Activated naive CD4-positive, alpha-beta T cell treated with Interleukin-2 at 50 U/mL for 16 hours (primary cell): ENCODE data around the gene PDXP.
A peak's percentile ranks its signal among the peaks of the same experiment; 100 is the strongest.
"Not testable (repeated sequence)": the region's sequence is repeated elsewhere in the genome, so short reads cannot be mapped to it uniquely, and the experiment has no call there.

Source experiments
- DNase-seq: peaks from one replicate; pipeline ENCODE4 v3.0.0-alpha.2; 2020

PDXP gene, protein sequence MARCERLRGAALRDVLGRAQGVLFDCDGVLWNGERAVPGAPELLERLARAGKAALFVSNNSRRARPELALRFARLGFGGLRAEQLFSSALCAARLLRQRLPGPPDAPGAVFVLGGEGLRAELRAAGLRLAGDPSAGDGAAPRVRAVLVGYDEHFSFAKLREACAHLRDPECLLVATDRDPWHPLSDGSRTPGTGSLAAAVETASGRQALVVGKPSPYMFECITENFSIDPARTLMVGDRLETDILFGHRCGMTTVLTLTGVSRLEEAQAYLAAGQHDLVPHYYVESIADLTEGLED

DNA sequence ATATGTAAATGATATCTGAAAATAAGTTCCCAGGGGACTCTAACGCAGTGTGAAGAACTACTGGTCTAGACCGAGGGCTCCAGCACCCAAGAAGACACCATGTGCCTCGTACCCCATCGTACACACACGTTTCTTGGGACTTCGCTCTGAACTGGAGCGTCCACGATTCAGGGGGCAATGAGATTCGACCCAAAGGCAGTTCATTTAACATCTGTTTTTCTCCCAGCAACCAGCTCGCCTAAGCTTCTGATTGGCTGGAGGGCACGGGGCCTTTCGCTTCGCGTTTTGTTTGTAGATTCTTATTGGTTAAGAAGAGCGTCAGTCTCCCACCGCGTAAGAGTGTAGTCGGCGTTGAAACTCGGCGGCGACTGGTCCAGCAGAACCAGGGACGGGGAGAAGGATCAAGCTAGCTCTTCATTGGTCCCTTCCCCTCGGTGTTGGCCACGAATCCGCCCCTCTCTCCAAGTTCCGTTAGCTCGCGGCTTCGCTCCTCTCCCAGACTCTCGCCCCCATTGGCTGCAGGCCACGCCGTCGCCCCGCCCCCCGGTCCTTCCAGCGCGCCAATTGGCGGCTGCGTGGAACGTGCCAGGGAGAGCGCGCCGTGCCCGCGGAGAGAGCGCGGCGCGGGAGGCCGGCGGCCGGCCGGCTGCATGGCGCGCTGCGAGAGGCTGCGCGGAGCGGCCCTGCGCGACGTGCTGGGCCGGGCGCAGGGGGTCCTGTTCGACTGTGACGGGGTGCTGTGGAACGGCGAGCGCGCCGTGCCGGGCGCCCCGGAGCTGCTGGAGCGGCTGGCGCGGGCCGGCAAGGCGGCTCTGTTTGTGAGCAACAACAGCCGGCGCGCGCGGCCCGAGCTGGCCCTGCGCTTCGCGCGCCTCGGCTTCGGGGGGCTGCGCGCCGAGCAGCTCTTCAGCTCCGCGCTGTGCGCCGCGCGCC lies at the start of gene PDXP:
TSS of gene PDXP (plus strand) at position 591 of the 933 bp plus-strand sequence. CDS start at position 651, 60 bp downstream.
- peak; percentile 99 for DNase-seq

DNA sequence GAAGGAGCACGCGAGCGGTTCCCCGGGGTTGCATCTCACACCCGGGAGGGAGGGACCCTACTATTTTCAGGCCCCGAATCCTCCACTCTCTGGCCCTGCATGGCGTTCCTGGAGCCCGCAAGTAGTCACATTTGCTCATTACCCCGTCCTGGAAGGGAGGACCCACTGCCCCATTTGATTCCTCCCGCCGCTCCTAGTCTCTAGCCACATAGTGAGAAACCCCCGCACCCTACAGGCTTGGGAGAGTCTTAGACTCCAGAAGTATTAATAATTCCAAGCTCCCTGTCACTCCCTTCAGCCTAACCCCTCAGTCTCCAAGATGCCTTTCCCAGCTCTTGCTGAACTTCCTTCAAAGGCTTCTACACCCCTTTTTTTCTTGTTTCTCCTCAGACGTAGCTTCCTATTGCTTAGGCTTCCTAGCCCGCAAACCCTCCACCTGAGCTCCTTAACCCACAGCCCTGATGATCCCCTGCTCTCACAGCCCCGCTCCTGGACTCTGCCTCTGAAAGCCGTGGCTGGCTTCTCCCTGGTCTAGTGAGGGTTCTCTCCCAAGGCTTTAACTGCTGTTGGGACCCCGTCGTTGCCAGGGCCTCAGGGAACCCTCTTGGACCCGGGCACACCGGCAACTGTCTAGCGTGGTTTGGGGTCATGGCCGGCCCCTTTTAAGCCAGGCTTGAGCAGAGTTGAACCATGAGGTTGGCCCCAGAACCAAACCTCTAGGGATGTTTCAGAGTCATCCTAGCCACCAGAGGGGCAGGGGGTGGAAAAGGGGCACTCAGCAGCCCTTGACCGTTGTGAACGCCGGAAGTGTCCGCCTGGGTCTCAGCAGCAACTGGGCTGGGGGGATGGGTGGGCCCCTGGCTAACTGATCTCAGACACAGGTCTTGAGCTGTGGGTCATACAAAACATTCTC lies 49.0 kb upstream of the PDXP start:
- no peak for DNase-seq

DNA sequence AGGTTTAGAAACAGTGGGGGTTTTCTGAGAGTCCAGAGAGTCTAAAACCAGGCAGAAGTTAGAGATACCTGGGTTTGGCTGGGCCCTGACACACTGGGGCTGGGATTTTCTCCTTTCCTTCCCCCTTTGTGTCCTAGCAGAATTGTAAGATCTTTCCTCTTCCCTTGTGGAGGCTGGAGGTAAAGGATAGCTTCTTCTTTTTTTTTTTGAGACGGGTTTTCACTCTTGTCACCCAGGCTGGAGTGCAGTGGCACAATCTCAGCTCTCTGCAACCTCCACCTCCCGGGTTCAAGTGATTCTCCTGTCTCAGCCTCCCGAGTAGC lies 48.4 kb upstream of the PDXP start:
- DNase-seq: not testable (repeated sequence)

DNA sequence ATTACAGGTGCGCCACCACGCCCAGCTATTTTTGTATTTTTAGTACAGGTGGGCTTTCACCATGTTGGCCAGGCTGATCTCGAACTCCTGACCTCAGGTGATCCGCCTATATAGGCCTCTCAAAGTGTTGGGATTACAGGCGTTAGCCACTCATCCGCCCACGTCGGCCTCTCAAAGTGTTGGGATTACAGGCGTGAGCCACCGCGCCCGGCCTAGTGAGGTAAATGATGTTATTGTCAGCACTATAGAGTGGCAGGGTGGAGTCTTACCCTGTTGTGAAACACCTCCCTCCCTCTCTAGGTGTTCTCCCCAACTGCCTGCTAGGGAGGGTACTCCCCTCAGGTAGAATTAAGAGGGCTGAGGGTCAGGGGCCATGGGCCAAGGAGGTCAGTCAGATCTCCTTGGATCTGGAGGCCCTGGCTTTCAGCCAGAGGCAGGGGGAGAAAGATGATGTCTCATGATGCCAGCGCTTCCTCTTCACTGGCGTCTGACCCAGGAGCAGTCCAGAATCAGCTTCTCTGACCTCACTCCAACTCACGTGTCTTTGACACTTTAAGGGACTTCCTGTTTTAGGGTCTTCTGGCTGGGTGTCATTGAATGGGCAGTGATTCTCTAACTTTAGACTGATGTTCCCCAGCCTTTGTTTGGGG lies 47.9 kb upstream of the PDXP start:
- DNase-seq: no peak

DNA sequence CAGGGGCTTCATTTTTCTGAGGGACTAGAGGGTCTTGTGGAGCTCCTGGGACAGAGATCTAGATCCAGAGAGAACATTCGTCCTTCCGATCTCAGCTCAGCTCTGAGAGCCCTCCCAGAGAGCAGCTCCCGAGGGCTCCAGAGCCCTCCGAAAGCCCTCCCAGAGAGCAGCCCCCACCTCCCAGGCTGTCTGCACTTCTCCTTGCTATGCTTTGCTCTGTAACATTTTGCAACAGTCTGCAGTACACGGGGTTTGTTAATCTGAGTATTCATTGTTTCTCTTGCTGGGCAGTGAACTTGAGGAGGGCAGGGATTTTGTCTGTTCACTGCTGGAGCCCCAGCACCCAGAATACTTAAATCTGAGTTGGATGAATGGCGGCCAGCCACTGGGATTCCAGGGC lies 47.3 kb upstream of the PDXP start:
- no peak for DNase-seq

DNA sequence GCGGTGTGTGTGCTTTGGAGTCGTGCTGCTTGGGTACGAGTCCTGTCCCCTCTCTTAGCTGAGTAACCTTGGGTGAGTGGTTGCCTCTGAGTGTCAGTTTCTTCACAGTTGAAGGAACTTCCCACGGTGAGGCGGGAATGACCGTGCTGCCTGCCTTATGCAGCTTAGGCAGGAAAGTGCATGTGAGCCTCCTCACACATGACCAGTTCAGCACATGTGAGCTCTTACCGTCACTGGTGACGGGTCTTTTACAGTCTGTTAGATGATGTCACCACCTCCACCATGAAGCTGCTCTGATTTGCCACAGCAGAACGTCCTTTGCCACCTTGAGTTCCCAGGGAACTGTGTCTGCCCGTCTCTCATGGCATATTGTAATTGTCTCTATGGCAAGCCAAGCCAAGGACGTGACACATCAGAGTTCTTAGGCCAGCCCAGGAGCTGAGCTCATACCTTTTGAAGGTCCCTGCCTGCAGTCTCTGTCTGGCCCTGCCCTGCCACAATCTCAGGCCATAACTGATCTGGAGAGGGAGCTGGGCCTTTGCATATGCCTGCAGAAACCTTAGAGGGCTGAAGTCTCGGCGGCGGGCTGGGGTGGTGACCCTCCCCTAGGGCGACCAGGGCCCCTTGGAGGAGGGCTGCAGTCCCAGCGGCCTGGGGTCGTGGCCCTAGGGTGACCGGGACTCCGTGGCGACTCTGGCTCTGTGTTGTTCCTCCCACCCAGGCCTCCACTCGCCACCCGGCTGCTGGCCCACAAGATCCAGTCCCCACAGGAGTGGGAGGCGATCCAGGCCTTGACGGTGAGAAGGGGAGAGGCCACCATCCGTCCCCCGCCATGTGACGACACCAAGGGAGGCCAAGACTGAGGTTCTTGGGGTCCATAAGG lies 42.1 kb upstream of the PDXP start:
- no peak for DNase-seq

DNA sequence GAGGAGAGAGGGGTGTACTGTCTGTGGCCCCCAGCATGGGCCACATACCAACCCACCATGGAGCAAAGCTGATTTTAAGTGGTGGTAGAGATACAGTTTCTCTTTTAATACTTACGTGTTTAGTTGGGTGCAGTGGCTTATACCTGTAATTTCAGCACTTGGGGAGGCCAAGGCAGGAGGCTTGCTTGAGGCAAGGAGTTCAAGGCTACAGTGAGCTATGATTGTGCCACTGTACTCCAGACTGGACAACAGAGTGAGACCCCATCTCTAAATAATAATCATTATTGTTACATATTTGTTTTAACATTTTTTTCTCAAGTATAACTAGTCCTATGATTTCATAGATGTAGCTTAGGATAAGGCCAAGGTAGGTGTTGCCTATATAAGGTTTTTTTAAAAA lies 41.1 kb upstream of the PDXP start:
- no peak for DNase-seq

DNA sequence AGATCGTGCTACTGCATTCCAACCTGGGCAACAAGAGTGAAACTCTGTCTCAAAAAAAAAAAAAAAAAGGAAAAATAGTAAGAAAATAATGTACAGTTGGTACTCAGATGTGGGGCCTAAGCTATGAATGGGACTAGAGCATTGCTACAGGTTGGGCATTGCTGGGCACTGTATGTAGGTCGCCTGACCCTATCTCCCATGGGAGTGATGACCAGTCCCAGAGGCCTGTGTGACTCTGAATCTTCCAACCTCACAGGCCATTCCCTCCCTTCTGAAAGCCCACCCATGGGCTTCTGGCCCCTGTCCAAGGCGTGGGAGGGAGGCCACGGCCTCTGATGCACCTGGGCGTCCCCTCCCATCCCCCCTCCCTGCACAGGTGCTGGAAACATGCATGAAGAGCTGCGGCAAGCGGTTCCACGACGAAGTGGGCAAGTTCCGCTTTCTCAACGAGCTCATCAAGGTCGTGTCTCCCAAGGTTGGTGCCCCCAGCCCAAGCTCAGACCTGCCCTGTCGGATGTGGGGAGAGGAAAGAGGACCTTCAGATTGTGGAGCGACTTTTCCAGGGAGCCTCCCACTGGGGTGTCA lies 40.4 kb upstream of the PDXP start:
- DNase-seq: no peak

DNA sequence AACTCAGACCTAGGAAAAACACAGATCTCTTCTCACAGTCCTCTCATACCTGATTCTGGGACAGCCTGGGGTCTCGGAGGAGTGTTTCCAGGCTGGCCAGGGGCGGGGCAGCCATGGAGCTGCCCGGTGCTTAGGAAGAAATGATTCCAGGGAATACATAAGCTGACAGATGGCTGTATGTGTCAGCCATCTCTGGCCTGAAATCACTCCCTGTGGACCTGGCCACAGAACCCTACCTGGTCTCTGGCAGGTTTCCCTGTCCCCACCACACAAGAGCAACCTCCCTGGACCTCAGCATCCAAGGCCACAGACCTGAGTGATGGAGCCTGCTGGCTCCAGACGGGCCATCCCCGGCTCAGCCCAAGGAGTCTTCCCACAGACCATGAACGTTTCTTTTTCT lies 39.8 kb upstream of the PDXP start:
- DNase-seq: no peak

DNA sequence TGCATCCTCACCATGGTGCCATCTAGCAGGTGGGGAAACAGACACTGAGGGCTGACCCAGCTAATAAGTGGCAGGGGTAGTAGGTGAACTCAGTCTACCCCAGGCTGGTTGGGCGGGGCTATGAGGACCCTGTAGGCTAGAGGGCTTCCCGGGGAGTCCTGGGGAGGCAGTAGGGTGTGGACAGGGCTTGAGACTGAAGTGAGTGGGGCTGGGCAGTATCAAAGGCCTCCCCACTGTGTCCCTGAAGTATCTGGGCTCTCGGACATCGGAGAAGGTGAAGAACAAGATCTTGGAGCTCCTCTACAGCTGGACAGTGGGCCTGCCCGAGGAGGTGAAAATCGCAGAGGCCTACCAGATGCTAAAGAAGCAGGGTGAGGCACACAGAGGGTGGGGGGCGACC lies 38.5 kb upstream of the PDXP start:
- no peak for DNase-seq

DNA sequence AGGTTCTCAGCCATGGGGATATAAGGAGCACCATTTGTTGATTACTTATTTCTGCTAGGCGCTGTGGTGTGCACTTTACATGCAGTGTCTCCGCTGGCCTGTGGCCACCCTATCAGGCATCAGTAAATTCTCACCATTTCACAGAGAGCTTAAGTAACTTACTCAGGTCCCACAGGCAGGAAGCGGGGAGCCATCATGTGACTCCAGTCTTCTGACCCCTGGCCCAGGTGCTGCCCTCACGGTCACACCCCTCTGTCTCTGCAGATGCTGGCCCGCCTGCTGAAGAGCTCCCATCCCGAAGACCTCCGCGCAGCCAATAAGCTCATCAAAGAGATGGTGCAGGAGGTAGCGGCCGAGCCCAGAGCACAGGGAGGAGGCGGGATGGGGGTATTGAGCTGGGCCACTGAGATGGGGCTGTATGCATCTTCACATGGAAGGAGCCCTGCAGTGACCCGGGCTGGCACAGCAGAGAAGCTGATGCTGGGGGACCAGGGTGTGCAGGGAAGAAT lies 37.1 kb upstream of the PDXP start:
- DNase-seq: no peak

DNA sequence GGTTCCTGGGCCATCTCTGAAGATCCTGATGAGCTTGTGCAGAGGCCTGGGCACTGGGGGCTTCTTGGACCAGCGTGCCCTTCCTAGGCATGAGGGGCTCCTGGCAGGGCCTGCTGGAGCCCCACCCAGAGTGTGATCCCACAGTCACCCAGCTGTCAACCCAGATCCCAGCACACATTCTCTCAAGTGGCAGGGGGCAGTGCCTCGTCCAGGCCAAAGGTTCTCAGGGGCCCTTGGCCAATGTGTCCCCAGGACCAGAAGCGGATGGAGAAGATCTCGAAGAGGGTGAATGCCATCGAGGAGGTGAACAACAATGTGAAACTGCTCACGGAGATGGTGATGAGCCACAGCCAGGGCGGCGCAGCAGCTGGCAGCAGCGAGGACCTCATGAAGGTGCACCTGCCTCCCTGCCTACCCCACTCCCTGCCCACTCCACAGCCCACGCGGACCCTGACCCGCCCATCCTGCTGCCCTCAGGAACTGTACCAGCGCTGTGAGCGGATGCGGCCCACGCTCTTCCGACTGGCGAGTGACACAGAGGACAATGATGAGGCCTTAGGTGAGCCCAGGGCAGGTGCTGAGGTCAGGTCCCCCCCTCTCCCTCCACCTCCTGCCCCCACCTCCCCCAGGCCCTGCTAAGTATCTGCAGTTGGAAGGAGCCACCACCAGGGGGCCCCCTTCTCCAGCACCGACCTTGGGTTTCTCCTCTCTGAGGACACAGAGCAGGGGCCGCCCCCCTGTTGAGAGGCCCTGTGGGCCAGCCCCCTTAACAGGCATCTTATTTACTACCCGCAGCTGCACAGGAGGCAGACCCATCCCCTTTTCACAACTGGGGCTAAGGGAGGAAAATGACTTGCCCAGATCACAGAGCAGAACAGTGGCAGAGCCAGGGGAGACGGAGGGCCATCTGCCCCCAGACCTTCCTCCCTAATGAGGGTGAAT lies 35.2 kb upstream of the PDXP start:
- DNase-seq: peak; percentile 80

DNA sequence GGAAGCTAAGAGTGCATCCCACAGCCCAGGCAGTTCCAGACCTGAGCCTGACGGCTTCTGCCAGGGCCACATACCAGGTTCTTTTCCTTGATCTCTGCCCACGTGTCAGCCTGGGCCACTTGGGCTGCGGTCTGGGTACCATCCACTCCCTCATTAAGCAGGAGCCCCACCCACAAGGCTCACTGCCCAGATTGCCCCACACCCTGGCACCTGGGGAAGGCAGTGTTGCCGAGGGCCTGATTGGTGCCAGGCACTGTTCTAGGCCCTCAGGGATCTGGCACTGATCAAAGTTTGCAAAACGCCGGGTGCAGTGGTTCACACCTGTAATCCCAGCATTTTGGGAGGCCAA lies 34.5 kb upstream of the PDXP start:
- DNase-seq: no peak

DNA sequence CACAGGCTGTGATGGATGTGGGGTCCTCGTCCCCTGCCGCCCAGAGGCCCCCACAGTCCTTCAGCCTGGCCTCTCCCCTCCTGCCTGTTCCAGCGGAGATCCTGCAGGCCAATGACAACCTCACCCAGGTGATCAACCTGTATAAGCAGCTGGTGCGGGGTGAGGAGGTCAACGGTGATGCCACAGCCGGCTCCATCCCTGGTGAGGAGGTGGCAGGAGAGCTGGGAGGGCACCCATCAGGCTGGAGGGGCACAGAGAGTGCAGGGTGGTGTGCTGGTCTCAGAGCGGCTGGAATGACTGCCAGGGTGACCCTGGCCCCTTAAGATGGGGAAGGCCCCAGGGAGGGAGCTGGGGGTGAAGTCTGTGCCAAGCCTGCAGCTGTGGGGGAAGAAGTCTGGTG lies 33.6 kb upstream of the PDXP start:
- DNase-seq: no peak

DNA sequence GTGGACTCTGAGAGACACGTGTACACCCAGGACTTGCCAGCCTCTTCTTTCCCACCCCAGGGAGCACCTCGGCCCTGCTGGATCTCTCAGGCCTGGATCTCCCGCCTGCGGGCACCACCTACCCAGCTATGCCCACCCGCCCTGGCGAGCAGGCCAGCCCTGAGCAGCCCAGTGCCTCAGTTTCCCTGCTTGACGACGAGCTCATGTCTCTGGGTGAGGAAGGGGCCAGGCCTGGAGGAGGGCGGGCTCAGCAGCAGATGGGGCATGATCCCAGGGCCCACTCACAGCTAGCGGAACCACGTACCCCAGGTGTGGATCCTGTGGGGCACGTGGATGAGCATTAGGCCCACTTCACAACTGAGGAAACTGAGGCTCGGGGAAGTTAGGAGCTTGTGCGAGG lies 32.8 kb upstream of the PDXP start:
- DNase-seq: no peak

DNA sequence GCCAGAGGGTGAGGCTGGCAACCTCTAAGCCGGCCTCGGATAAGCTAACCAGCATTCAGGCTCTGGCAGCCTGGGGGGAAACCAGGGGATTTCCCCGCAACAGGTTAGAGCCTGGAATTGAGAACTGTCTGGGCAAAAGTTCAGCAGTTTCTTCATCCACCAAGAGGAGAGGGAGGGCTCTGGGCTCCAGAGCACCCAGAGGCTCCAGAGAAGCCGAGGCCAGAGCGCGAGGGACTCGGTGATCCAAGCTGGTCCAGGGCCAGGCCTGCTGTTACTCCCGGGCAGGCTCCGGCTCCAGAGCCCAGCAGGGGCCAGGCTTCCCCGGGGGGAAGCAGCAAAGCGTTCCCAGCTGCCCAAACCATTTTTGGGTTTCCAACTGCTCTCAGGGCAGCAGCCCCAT lies 32.4 kb upstream of the PDXP start:
- no peak for DNase-seq

DNA sequence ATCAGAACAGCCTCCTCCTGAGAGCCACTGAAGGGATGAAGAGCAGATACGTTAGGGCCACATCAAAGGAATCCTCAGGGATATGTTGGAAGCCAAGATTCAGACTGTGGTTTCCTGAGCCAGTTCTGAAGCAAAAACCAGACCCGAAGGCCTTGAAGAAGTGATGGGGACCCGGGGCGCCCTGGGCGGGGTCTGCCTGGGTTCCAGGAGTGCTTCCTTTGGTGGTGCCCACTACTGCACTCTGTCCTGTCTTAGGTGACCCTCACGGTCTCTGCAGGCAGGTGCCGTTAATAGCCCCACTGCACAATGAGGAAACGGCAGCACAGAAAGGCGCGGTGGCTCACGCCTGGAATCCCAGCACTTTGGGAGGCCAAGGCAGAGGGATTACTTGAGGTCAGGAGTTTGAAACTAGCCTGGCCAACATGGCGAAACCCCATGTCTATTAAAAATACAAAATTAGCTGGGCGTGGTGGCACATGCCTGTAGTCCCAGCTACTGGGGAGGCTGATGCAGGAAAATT lies 31.9 kb upstream of the PDXP start:
- DNase-seq: no peak

DNA sequence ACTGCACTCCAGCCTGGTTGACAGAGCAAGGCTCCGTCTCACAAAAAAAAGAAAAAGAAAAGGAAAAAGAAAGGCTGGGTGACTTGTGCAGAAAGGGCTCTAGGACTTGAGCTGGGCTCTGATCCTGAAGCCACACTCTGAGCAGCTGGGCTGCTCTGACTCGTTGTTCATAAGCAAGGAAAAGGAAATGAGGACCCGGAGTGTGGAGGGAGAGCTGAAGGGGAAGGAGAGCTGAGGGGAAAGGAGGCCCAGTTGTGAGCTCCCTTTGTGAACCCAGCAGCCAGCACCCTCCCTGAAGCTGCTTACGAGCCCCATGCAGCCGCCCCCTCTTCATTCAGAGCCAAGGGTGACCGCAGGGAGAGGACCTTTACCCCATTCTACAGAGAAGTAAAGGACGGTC lies 31.4 kb upstream of the PDXP start:
- no peak for DNase-seq

DNA sequence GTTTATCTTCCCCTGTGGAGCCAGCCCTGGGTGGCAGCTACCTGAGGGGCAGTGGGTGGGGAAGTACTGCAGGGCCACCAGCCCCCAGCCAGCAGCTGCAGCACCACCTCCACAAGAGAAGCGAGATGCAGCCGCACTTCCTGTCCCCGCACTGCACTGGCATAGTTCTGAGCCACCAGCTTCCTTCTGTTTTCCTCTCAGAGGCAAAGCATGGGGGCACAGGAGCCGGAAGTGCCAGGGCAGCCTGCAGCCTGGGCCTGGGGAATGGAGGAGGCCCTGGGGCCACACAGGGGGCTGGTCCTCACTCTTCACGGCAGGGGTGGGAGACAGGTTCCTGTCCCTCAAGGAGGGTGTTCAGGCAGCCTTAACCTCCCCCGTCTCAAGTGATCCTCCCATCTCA lies 31.0 kb upstream of the PDXP start:
- DNase-seq: peak; percentile 54

DNA sequence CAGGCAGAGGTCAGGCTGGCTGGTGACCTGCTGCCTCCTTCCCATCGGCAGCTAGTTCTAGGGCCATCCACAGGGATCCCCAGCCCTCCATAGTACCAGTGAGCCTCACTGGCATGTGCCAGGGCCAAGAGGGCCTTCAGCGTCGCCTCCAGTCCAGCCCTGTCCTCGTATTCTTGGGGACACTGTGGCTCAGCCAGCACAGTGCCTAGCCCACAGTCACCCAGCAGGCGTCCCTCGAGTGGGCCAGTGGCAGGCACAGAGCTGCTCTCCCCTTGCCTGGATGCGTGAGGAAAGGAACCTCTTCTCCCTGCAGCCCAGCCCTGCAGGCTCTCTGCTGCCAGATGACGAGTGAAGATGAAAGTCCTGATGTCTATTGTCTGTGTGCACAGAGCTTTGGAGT lies 29.7 kb upstream of the PDXP start:
- no peak for DNase-seq
